ENCODE measurements around the gene BCAS1.
A peak's percentile ranks its signal among the peaks of the same experiment; 100 is the strongest.

BCAS1 gene

DNA sequence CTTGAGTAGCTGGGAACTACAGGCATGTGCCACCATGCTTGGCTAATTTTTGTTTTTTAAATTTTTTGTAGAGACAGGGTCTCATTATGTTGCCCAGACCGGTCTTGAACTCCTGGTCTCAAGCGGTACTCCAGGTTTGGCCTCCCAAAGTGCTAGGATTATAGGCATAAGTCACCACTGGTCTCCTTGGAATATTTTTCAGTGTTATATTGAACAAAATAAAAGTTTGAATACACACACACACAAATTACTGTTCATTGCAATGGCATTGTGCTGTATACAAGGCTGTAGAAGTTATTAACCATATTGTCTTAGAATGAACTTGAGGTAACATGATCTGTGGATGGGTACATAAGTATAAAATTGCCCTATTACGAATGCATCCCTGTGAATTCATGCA, 166.1 kb downstream of the BCAS1 start:
- no peak for DNase-seq (ENCODE audit: low read depth)

GRCh38 chr20:53903652-53903987, 166.8 kb downstream of the BCAS1 start:
- DNase-seq (ENCODE audit: low read depth) = peak; percentile 22

DNA sequence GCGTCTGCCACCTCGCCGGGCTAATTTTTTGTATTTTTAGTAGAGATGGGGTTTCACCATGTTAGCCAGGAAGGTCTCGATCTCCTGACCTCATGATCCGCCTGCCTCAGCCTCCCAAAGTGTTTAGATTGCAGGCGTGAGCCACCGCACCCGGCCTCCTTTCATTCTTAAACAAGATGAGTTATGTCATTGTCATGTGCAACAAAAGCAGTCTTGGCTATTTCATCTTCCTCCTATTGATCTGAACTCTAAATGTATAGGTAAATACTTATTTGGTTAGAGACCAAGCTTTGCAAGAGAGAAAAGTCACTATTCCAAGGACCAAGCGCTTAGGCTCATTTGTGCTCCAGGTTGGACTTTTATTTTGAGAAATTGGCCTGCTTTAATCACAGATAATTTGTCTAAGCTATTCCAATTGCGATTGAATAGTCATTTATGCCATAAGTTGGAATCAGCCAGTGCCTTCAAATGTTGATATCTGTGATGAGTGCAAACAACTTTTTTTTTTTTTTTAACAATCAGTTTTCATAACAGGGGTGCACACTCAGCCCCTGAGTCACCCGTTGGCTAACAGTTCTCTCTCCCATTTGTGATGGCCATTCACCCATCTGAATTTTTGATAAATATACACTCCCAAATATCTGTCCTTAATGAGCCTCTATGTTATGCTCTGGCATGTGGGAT, 167.3 kb downstream of the BCAS1 start:
- no peak for DNase-seq (ENCODE audit: low read depth)

GRCh38 chr20:53901497-53902096, 168.8 kb downstream of the BCAS1 start:
- DNase-seq (ENCODE audit: low read depth) = no peak

DNA sequence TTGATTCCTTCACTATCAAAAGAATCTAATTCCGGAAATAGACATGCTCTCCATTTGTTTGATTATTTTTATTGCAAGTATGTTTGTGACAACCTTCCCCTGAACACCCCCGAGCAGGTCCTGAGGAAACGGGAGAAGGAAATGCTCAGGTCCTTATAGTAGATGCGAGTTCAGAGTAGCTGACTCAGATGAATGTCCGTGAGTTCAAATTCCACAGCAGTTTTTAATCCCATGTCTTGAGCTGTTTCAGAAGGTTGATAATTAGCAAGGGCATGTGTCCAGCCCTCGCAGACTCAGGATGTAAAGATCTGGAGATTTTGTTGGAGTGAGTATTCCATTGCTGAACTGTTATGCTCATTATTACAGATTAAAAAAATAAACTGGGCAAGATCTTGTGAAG, 169.3 kb downstream of the BCAS1 start:
- DNase-seq (ENCODE audit: low read depth) = peak; percentile 95

DNA sequence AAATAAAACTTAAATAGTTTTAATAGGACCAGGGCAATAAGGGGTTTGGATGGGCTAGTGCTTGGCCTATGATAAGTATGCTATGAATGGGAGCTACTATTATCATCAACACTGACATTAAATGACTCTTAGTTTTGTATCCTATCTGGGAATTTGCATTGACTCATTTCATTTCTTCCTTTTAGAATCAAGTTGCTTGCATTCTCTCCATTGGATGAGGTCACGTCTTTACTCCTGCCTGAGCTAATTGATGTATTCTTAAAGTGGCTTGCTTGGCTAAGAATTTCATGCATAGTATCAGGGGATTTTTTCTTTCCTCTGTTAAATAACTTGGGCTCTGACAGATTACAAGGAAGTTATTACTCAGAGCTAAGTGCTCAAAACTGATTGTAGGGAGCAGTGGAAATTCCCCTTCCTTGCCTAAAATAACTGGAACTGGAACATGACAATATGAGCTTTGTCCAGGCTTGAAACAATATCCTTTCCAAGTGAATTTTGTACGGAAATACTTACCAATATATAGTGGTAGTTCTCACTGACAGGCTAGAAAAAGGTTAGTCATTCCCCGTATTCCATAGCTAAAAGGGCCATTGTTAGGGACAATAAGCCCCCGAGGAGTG, 169.9 kb downstream of the BCAS1 start:
- DNase-seq (ENCODE audit: low read depth) = peak; percentile 94

DNA sequence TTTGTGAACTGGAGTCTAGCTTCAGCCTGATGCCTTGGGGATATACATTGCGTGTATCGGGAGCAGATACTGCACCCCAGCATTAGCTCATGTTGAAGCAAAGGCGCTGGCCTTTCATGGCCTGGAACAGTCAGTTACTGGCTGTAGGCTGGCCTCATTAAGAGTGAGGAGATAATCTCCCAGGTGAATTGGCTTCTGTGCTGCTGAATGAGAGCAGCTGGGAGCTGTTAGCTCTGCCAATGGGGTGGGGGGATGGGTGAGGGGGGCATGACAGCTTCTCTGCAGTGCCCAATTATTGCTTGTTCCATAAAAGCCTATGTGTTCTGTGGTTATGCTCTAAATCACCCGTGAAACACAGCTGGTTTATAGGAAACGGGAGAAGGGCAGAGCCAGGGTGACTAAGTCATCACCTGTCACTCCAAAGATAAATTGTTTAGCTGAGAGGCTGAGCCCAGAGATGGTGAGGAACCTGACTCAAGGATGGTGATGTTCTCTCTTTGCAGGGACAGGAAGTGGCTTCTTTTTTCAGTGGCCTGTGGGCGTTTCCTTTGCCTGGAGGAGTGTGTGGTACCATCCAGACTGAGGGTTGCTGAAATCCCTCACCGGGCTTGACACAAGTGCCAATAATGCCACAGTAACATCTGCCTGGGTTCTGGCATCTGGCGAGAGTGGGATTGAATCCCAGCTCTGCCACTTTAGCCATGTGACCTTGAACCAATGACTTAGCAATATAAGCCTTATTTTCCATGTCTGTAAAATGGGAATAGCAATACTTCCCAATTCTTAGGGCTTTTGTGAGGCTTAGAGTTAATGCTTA, 170.8 kb downstream of the BCAS1 start:
- peak; percentile 83 for DNase-seq (ENCODE audit: low read depth)

DNA sequence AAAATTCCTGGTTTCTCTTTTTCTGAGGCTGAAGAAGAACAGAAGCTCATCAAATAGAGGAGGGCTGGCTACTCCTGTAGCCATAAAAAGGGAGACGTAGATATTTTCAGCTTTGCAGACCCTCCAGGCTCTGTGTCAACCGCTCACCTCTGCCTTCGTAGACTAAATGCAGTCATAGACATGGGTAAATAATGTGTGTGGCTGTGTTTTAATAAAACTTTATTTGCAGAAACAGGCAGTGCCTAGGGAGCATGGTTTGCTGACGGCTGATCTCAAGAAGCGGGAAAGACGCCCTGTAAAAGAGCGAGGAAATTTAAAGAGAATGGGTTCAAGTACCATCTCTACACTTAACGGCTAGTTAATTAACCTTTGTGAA, 171.8 kb downstream of the BCAS1 start:
- DNase-seq (ENCODE audit: low read depth) = no peak

- peak; percentile 25 for DNase-seq (ENCODE audit: low read depth)
Observed at GRCh38 chr20:53897884-53898555, 172.4 kb downstream of the BCAS1 start.

- DNase-seq (ENCODE audit: low read depth) = no peak
Observed at GRCh38 chr20:53896647-53897046, 173.7 kb downstream of the BCAS1 start.

DNA sequence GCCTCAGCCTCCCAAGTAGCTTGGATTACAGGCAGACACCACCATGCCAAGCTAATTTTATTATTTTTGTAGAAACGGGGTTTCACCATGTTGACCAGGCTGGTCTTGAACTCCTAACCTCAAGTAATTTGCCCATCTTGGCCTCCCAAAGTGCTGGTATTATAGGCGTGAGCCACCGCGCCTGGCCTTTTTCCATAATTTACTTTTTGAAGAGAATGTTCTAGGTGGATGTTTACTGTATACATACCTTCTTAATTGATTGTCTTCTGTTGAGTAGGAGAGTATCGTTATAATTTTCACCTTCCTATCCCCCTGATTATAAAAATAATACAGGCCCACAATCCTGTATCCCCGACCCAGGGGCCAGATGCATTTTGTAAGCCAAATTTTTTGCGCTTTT, 174.4 kb downstream of the BCAS1 start:
- no peak for DNase-seq (ENCODE audit: low read depth)

GRCh38 chr20:53895385-53895755, 175.0 kb downstream of the BCAS1 start:
- no peak for DNase-seq (ENCODE audit: low read depth)

DNA sequence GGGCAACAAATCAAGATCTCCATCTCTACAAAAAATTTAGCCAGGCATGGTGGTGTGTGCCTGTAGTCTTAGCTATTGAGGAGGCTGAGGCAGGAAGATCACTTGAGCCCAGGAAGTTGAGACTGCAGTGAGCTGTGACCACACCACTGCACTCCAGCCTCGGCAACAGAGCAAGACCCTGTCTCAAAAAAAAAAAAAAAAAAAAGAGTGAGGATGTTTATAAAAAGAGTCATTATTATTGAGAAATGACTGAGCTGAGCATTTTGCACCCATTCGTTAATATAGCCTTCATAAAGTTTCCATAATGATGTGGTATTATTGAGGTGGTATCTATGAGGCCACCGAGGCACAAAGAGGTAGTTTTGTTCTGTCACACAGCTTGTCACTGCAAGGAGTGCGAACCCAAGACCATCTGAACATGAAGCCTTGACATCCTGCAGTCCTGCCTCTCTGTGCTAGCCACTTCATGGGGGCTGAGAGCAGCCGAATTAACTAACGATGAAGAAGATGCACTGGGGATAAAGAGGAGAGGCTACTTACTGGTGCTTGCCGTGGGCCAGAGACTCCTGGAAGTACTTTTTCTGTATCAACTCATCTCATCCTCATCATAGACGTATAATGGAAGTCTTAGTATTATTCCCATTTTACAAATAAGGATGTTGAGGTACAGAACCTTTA, 175.5 kb downstream of the BCAS1 start:
- DNase-seq (ENCODE audit: low read depth) = no peak

All from EH (cell line).